ENCODE results near the gene RBMS2.

Gene RBMS2

GRCh38 chr12:56520506-56520905 lies 1.1 kb upstream of the RBMS2 start:
- H3K4me3 ChIP-seq (ENCODE audit: low read depth, low read length) = no peak overlapping the region
- no peak for DNase-seq (ENCODE audit: low read depth)
- TF ChIP-seq, protein P1, sequence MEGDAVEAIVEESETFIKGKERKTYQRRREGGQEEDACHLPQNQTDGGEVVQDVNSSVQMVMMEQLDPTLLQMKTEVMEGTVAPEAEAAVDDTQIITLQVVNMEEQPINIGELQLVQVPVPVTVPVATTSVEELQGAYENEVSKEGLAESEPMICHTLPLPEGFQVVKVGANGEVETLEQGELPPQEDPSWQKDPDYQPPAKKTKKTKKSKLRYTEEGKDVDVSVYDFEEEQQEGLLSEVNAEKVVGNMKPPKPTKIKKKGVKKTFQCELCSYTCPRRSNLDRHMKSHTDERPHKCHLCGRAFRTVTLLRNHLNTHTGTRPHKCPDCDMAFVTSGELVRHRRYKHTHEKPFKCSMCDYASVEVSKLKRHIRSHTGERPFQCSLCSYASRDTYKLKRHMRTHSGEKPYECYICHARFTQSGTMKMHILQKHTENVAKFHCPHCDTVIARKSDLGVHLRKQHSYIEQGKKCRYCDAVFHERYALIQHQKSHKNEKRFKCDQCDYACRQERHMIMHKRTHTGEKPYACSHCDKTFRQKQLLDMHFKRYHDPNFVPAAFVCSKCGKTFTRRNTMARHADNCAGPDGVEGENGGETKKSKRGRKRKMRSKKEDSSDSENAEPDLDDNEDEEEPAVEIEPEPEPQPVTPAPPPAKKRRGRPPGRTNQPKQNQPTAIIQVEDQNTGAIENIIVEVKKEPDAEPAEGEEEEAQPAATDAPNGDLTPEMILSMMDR (IDR thresholded peaks at IDR 0.05; ENCODE audit: low read depth, low read length, missing control alignments) = no peak

DNA sequence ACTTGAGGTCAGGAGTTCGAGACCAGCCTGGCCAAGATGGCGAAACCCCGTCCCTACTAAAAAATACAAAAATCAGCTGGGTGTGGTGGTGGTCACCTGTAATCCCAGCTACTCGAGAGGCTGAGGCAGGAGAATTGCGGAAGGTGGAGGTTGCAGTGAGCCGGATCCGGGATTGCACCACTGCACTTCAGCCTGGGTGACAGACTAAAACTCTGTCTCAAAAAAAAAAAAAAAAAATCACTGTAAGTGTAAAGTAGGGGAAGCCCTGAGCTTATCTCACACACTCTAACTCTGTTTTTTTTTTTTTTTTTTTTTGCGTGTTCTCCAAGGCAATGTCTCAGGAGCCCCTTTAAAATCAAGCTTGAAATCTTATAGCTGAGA lies 421 bp upstream of the RBMS2 start:
- TF ChIP-seq, protein P1 (IDR thresholded peaks at IDR 0.05; ENCODE audit: low read depth, low read length, missing control alignments) = no peak
- no peak for DNase-seq (ENCODE audit: low read depth)
- H3K4me3 ChIP-seq (ENCODE audit: low read depth, low read length) = peak overlapping the region; percentile 67

DNA sequence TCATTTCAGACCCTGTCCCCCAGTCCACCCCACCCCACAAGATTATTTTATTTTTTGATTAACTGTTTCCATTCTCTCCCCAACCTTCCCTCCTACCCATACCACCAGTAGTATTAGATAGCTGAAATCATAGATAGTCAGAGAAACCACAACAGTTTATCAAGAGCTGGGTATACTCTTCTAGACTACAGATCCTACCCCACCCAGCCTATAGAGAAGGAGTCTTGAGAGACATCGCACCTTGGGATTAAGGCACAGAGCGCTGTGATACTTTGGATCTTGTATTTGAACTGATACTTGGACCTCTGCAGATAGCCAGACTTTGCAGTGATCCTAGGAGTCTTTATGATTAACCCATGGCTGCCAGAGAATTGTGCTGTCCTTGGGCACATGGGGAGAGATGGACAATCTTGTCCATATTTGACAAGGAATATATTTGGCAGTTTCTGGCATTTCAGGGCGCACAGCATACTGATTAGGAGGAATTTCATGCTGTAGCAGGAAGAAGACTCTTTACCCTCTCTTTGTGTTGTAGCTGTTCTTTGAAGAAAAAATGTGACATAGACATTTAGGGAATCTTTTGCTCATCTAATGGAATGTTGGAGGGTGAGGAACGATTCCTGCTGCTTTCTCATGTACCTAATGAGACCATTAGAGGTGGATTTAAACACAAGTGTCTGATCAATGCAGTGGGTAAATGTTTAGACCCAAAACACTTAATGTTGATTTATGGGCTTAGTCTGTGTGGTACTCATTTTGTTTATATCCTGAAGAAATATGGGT lies 982 bp downstream of the RBMS2 start:
- no peak for DNase-seq (ENCODE audit: low read depth)
- H3K4me3 ChIP-seq (ENCODE audit: low read depth, low read length) = peak overlapping the region; percentile 67

DNA sequence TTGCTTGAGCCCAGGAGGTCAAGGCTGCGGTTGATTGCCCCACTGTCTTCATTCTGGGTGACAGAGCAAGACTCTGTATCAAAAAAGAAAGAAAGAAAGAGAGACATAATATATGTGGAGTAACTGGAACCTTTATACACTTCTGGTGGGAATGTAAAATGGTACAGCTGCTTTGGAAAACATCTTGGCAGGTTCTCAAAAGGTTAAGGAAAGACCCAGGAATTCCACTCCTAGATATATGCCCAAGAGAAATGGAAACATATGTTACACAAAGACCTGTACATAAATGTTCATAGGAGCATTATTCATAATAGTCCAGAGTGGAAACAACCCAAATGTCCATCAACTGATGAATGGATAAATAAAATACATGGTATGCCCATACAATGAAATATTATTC lies 7.2 kb downstream of the RBMS2 start:
- TF ChIP-seq, protein P1 (IDR thresholded peaks at IDR 0.05; ENCODE audit: low read depth, low read length, missing control alignments) = no peak
- no peak overlapping the region for H3K4me3 ChIP-seq (ENCODE audit: low read depth, low read length)
- no peak for DNase-seq (ENCODE audit: low read depth)

More for the DNA sequence above, 982 bp downstream of the RBMS2 start:
- TF ChIP-seq, protein P1 (IDR thresholded peaks at IDR 0.05; ENCODE audit: low read depth, low read length, missing control alignments) = no peak

GRCh38 chr12:56529656-56530055 lies 8.0 kb downstream of the RBMS2 start:
- TF ChIP-seq, protein P1 (IDR thresholded peaks at IDR 0.05; ENCODE audit: low read depth, low read length, missing control alignments) = no peak
- no peak overlapping the region for H3K4me3 ChIP-seq (ENCODE audit: low read depth, low read length)
- DNase-seq (ENCODE audit: low read depth) = no peak

- TF ChIP-seq, protein P1 (IDR thresholded peaks at IDR 0.05; ENCODE audit: low read depth, low read length, missing control alignments) = no peak
- no peak for DNase-seq (ENCODE audit: low read depth)
Measured at GRCh38 chr12:56530390-56531055, 8.9 kb downstream of the RBMS2 start.

More at GRCh38 chr12:56530390-56531055, 8.9 kb downstream of the RBMS2 start:
- no peak overlapping the region for H3K4me3 ChIP-seq (ENCODE audit: low read depth, low read length)

Measured in GM12864 (cell line).